Measurements from ENCODE around the gene AGPAT1.

Gene AGPAT1

DNA sequence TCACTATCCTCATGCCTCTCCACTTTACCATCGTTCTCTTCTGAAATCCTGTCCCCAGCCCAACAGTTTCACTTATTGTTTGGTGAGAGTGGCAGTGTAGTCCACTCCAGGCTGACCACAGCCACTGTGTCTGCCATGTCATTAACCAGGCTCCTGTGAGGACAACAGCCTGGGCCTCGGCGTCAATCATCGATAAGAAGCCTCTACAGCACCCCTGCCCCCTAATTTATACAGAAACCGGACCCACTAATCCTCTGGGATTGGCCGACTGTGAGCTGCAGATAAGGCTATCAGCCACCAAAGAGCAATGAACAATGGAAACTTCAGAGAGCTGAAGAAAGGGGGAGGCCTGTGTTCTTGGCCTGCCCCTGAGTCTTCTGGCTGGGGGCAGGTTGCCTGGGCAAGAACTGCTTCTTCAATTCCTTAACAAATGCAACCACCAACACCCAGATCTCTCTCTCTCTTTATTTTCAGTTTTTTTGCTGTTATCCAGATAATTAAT lies 8.1 kb downstream of the AGPAT1 start:
- no peak for DNase-seq

DNA sequence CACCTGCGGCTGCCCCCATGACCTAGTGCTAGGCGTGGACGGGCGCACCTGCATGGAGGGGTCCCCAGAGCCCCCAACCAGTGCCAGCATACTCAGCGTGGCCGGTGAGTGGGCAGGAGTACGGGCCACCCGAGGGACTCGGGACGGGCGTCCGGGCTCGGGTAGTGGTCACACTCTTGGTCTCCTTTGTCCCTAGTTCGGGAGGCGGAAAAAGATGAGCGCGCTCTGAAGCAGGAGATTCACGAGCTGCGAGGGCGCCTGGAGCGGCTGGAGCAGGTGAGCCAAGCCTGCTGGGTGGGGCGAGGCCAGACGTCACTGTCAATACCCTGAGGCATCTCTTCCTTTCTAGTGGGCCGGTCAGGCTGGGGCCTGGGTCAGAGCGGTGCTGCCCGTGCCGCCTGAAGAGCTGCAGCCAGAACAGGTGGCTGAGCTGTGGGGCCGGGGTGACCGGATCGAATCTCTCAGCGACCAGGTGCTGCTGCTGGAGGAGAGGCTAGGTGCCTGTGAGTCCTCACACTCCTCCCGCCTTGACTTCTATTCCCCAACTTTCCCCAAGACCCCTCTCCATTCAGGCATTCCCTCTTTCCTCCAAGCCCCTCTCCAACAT lies 8.6 kb downstream of the AGPAT1 start:
- DNase-seq, result no peak

DNA sequence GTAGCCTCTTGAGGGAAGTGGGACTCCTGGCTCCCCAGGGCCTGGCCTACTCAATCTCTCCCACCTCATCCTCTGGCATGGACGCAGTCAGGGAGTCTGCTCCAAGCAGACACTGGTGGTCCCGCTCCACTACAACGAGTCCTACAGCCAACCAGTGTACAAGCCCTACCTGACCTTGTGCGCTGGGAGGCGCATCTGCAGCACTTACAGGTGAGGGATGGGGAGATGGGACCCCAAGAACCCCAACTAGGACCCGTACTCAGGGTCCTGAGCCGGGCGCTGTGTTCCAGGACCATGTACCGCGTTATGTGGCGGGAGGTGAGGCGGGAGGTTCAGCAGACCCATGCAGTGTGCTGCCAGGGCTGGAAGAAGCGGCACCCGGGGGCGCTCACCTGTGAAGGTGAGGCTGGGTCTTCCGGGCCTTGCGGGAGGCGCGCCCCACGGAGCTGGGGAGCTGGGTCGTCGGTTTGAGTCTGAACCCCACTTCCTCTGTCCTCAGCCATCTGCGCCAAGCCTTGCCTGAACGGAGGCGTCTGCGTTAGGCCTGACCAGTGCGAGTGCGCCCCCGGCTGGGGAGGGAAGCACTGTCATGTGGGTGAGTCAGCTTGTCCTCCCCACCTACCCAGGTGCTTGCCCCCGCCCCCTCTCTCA lies 9.3 kb downstream of the AGPAT1 start:
- no peak for DNase-seq

DNA sequence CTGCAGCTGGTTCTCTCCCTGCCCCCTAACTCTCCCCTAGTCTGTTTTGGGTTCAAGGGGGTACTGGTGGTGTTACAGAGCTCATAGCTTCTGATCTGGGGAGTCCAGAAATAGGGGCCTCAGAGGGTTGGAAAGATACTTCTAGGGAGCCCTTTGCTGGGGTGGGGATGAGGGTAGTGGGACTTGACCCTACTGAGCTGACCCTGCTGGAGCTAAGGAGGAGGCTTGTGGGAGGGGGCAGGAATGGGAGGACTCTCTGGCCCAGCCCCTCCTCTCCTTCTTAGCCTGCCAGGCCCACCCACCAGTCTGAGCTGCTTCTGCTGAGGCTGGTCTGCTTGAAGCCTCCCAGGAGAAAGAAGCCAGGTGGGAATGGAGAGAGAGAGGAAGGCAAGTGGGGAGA lies 11.6 kb downstream of the AGPAT1 start, which contains the start of gene EGFL8:
EGFL8 (plus strand) TSS at position 301 of the 400 bp plus-strand sequence. CDS start 1,571 bp downstream, outside the sequence.
- DNase-seq, result no peak

DNA sequence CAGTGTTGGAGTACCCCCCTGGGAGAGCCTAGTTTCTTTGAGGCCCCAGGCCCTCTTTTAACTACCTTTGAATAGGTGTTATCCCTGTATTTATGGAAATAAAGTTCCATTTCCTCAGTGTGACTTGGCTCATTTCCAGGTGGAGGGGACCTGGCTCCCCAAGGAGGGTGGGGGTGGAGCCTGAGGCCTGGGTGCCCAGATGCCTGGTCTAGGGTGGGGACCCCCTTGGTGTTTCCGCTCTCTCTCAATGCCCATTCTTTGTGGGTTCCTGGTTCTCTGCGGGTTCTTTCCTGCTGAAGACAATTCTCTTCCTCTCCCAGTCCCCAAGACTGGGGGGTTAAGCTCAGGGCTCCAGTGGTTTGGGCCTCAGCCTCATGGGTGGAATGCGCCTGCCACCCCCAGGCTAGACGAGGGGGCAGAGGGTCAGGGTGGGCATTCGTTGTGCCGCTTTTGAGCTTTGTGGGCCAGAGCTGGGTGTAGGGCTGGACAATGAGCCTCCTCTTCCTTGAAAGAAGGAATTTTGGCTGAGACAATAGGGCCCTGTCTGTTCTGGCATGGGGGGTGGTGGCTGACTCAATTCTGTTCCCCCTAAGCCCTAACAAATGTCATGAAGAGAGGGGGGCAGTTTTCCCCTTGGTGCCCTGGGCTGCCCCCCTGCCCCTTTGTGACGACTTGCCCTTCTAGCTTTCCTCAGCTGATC lies 12.2 kb downstream of the AGPAT1 start:
- no peak for DNase-seq

DNA sequence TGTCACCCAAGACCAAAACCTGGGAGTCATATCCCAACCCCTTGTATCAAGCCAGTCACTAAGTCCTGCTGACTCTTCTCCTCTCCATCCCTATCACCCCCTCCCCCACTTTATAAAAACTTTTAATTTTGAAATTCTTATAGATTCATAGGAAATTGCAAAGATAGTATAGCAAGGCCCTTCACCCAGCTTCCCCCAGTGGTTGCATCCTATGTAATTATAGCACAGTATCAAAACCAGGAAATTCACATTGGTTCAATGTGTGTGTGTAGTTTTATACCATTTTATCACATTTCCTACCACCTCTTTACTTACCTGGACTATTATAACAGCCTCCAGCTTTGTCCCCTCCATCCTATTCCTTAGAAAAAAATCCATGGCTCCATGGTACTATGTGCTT lies 17.8 kb downstream of the AGPAT1 start:
- DNase-seq, result no peak

DNA sequence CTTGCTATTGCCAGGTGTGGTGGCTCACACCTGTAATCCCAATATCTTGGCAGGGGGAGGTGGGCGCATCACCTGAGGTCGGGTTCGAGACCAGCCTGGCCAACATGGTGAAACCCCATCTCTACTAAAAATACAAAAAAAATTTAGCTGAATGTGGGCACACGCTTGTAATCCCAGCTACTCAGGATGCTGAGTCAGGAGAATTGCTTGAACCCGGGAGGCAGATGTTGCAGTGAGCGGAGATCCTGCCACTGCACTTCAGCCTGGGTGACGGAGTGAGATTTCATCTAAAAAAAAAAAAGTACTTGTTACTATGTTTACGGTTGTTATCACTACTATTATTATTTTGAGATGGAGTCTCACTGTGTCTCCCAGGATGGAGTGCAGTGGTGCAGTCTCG lies 19.0 kb downstream of the AGPAT1 start:
- DNase-seq, result no peak

DNA sequence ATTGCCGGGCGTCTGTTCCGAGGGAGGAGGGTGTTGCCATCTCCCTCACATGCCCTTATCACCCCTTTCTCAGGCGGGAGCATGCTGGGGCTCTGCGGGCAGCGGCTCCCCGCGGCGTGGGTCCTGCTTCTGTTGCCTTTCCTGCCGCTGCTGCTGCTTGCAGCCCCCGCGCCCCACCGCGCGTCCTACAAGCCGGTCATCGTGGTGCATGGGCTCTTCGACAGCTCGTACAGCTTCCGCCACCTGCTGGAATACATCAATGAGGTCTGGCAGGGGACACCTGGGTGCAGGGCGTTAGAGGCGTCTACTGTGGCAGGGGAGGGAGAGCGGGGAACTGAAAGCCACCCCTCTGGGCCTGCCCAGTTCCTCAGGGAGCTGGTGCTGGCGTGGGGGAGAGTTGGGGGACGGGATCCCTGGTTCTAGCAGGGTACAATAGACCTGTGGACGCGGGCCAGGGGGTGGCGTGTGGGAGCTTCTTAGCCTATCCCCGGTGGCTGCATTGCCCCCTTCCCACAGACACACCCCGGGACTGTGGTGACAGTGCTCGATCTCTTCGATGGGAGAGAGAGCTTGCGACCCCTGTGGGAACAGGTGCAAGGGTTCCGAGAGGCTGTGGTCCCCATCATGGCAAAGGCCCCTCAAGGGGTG lies 21.2 kb downstream of the AGPAT1 start:
- peak; percentile 34 for DNase-seq

DNA sequence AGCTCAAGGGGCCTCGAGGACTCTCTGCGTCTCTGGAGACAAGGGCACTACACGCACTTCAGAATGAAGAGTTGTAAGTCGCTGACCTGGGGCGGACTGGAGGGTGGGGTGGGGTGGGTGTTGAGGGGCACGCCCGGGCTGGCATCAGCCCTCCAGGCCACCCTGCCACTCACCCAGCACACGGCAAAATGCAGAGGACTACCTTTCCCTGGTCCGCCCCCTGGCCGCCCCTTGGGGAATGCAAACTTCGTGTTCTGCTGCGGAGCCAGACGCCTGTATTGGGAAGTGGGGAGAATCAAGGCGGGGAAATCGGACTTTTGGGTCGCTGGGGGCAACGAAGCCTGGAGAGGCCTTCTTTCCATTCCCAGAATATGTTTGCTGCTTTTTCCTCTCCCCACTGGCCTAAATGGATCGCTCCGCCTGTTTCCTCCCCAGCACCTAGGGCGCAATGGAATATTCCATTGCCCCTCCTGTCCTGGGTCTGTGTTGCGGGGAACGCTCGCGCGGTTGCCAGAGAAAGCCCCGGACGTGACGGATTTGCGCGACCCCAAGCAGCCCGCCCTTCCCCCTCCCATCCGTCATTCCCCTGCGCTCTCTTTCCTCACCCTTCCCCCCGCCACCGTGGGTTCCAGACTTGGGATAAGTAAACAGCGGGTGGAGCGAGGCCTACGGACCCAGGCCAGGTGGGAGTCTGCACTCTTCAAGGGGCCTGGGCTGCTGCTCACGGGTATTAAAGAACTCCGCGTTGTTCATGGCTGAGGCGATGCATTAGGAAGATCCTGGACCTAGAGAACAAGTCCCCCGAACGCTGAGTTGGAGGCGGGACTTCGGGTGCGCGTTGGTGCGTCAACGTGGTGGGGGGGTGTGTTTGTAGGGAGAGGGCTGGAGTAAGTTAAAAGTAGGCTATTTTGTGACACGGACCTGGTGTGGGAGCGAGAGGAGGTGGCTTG lies 22.0 kb downstream of the AGPAT1 start, which contains the start of gene PPT2:
PPT2 (plus strand) TSS at position 578 of the 950 bp plus-strand sequence. CDS start 454 bp downstream, outside the sequence.
- peak; percentile 43 for DNase-seq

DNA sequence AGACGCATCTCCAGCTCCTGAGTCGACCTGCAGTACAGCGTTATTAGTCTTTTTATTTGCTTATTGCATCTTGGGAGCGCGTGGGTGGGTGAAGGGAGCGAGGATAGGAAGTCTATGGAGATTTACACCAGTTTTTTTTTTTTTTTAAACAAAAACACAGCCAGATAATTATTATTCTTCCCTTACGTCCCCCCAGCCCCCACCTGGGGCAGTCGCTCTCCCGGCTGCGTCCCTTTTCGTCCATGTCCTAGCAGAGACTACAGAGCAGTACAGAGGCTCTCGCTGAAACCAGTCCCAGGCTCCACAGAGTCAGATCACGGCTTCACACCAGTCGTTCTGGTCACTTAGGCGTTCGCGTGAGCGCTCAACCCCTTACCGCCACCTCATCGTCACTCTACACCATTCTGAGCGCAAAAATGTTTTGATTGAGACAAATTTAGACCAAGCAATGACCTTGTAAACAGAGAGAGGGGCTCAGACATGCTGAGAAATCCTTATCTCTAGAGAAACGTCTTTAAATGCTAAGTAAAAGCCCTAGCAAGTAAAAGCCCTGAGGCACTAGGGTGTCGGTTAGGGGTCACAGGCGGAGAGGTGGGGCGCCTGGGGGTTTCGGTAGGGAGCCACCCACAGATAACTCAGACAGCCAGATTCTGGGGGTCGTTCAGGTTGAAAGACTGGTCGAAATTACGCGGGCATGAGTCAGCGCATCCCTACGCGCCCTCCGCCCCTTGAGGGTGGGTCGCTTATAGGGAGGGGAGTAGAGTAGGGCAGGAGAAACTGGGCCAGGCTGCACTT lies 22.9 kb downstream of the AGPAT1 start:
- no peak for DNase-seq

DNA sequence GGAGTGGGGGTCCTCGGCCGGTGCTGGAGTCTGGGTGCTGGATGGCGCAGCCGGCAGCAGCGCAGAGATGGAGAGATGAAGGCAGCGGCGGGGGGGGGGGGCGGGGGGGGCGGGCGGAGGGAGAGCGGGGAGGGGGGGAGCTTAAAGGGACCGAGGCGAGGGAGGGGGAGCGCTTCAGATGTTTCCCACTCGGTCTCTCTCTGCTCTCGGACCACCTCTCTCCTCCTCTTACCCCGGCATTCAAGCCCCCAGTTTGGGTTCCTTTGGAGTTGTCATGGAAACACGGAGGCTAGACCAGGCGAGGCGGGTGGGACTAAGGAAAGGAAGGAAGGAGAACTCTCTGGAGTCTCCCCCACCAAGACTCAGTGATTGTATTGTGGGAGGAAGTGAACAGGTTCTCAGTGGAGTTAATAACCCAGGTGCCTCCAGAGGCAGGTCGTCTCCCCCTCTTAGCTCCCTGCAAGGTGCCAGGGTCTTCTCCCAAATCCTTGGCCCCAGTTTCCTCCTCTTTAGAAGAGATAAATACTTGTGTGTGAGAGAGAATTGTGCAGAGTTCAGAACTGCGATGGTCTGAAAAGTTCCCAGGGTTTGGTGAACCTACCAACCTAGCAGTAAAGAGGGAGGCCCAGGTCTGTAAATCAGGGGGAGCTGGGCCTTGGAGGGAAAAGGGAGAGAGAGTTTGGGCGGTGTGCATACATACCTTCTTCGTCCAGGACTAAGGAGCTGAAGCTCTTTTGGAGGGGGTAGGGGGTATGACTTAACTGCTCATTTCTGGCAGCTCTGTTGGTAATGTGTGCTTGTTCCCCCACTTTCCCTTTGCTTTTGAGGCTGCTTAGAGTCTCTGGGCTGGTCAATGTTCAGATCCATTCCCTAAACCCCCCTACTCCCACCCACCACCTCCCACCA lies 23.8 kb downstream of the AGPAT1 start, which contains the start of gene PRRT1:
PRRT1 (minus strand) TSS at position 77 of the 906 bp plus-strand sequence. CDS start 112 bp downstream, outside the sequence.
- no peak for DNase-seq

DNA sequence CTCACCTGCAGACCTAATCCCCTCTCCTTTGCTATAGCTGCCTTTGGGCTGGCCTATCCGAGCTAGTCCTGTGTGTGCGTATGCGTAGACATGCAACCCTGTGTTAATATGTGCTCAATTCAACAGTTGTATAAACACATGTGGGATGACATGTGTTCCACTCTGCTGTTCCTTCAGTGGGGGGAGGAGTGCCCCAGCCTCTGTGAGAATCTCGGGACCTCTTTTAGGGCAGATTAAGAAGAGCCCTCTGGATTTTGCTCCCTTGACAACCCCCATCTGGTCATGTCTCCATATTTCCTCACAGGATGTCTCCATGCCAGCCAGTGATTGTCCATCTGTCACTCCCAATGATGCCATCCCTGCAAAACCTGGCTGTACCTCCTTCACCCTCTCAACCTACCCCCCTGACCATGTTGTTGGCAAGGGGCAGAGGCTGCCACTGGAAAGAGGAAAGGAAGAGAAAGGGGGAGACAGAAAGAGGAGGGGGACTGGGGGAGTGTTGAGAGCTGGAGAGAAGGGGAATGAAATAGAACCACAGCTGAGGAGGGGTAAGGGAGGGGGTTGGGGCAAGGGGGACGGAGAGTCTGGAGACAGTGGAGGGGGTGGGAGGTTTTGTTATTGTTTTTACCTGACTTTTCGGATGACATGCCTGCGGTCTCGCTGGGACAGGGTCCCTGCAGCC lies 24.6 kb downstream of the AGPAT1 start:
- no peak for DNase-seq

DNA sequence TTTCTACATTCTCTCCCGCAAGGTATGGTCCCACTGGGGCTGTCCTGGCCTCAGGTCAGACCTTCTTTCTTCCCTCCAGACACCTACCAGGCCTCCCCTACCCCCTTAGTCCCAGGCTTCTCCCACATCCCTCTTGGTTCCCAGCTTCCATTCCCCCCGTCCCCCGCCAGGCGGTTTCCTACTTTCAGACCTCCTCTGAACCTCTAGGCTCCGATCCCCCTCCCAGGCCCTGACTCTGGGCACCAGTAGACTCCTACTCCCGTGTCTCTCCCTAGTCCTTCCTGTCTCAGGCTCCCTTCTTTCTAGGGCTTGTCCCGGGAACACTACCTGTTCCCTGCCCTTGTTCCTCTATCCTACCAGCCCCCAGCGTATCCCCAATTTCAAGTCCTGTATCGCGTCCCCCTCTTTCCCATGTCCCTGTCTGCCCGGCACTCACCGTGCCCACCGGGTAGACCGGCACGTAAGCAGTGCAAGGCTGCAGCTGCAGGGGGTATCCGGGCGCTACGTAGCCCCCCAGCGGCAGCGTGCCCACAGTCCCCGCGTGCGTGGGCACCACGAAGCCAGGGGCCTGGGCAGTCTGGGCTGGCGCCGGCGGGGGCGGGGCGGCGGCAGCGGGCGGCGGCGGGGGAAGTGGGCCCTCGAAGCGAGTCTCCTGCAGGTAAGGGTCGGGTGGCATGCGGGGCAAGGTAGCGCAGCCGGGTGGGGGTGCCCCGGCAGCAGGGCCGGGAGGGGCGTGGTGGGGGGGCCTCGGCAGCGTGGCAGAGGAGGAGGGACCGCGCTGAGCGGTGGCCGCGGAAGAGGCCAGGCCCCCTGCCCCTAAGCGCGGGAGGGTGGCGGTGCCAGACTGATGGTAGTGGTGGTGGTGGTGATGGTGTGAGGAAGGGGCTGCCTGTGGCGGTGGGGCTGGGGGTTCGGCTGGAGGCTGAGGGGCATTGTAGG lies 25.7 kb downstream of the AGPAT1 start:
- no peak for DNase-seq

DNA sequence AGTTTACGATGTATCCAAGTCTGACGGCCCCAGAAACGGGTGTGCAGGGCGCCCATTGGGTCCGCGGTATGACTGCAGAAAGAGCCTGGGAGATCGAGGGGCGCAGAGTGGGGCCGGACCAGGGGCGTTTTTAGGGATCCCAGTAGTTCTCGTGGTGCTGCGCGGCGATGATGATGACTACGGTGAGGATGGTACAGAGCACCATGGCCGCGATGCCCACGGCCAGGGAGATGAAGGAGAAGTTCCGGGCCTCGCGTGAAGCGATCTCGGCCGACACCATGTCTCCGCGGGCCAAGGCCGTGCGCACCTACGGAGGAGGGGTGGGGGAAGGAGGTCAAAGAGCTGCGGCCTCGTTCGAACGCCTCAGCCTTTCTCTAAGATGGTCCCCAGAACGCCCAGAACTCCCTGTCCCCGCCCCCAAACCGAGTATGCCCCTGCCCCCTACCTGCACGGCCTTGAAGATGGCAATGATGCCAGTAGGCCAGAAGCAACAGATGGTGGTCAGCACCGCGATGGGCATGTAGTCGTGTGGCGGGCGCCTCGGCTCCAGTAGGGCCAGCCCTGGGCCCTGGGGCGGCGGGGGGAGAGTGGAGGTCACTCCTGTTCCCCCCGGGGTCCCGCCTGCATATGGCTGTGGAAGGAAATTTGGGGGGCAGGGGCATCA lies 26.7 kb downstream of the AGPAT1 start:
- DNase-seq, result no peak

DNA sequence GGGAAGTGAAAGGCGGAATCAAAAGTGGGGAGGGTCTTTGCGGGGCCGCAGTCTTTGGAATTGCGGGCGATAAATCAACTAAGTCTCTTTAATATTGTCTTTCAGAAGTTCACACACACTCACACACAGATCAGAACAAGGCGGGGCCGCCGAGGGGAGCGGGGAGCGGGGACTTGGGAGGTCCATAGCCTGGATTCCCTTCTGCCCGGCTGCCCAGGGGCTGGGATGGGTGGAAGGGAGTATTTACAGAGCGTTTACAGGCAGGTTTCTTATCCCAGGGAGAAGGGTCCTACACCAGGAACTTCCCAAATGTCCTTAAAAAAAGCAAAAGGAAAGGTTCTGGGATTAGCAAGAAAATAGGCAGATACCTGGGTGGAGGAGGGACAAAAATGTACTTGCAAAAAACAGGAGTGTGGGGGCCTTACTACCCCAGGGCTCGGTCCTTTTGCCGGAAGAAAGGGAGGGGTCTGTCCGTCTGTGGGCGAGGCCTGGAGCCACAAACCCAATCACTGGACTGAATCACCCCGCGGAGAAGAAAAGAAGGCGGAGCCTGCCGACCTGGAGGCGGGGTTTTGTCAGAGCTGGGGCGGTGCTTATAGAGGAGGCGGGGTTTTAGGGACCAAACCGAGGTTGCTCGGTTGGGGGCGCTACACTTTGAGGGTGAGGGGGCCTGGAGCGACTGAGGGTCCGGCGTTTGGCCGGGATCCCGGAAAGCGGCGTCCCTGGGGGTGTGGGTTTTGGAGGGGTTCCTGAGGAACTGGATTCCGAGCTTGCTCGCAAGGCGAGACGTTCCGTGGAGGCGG lies 27.4 kb downstream of the AGPAT1 start:
- no peak for DNase-seq

DNA sequence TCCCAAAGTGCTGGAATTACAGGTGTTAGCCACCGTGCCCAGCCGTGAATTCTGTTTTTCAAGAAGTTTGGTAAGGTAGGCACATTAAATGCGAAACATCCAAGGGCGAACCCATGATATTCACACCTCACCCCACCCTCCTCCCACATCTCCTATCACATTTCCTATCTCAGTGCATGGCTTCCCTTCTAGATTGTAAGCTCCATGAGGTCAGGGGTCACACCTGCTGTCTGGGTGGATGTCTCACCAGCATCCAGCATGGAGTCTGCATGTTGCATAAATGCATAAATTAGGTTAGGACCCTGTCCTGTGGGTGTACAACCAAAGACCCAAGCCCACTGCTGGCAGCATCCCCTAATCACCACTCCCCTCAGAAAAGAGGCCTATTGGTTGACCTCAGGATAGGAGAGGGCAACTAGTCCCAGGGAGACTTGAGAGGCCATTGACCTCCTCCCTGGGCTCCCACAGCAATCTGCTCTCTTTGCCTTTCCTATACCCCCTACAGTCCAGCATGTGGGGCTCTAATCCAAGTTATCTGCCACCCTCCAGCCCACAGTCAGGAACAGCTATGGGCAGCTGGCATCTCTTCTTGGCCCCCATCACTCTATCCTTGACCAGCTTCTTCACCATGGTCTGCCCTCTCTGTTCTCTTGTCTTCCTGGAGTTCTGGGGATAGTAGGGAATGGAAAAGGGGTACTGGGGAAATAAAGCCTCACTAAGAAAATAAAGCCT lies 28.3 kb downstream of the AGPAT1 start:
- no peak for DNase-seq

Measured in NCI-H2029 treated with DMSO at 0.1 percent for 48 hours (cell line).